GM12878 (cell line): ENCODE results near the gene PDIA5. TPM values are rescaled to one million over a fixed set of nuclear protein-coding genes. Genes with fewer than 3 reads are reported as not detected.

Experiments
- ATAC-seq: fragments of 200-7000 bp; cut with Tn5 transposase; 3 replicates; pipeline ENCODE4 v1.9.1; 2020; ENCODE audit warnings: mild to moderate bottlenecking, moderate library complexity
- BruUV-seq: library from RNA; stranded (reverse); fragments of 400-500 nt; replicated peaks from 2 replicates; lab custom pipeline; 2021; lab: Mats Ljungman, UMichigan
- CTCF ChIA-PET: fragments of 300-600 bp; sonication (Branson Sonifier 250); formaldehyde crosslinking; extraction: SDS; loops from one replicate; lab custom pipeline; 2021; ENCODE audit warnings: inconsistent platforms; lab: Yijun Ruan, JAX
- POLR2A ChIA-PET: fragments of 350-600 bp; formaldehyde crosslinking; extraction: SDS; loops from one replicate; lab custom pipeline; 2021; ENCODE audit warnings: inconsistent platforms; lab: Charles Lee
- RAD21 ChIA-PET: fragments of 300-600 bp; sonication (Branson Sonifier 250); formaldehyde crosslinking; loops from one replicate; lab custom pipeline; 2023; ENCODE audit warnings: antibody characterized with exemption; ENCODE audit not compliant: unreplicated experiment; lab: Charles Lee
- SMC1A ChIA-PET: fragments of 300-600 bp; sonication (Branson Sonifier 250); formaldehyde crosslinking; loops from one replicate; lab custom pipeline; 2023; ENCODE audit not compliant: unreplicated experiment, uncharacterized antibody; lab: Charles Lee
- DNase-seq: peaks from one replicate; pipeline ENCODE4 v3.0.0-alpha.2; 2011; ENCODE audit warnings: low read depth, low spot score
- FAIRE-seq: peaks from 3 replicates; lab custom pipeline; 2011; peaks lifted over from hg19 to GRCh38; lab: Jason Lieb, UNC
- H2AFZ ChIP-seq: 2 replicates; pipeline ENCODE4 v1.6.0; 2011; ENCODE audit warnings: low read depth, low read length, control low read depth; ENCODE audit not compliant: control insufficient read depth
- H3K27ac ChIP-seq: 2 replicates; pipeline ENCODE4 v1.5.1; 2011; ENCODE audit warnings: control low read depth; ENCODE audit not compliant: control insufficient read depth, insufficient read depth
- H3K27me3 ChIP-seq, 2 experiments: replicated peaks in 1 of 2; 2 replicates each; pipeline versions ENCODE4 v1.6.0 to v1.6.1; 2011; ENCODE audit warnings: low read length in 1 of 2; ENCODE audit not compliant: control insufficient read depth in 2 of 2, insufficient read depth in 2 of 2
- H3K36me3 ChIP-seq, 2 experiments: 2 replicates each; pipeline ENCODE4 v1.5.1; 2011; ENCODE audit warnings: low read length in 1 of 2; ENCODE audit not compliant: control insufficient read depth in 2 of 2, insufficient read depth in 2 of 2
- H3K4me1 ChIP-seq: 2 replicates; pipeline ENCODE4 v1.6.1; 2011; ENCODE audit warnings: mild to moderate bottlenecking, low read length, moderate library complexity, mixed read lengths; ENCODE audit not compliant: control insufficient read depth, insufficient read depth
- H3K4me2 ChIP-seq: 2 replicates; pipeline ENCODE4 v1.6.0; 2011; ENCODE audit warnings: control low read depth; ENCODE audit not compliant: control insufficient read depth, insufficient read depth
- H3K4me3 ChIP-seq: fragments of 200-600 bp; sonication (generic); 2 replicates; pipeline ENCODE4 v1.5.1; 2016
- H3K79me2 ChIP-seq: 2 replicates; pipeline ENCODE4 v1.6.0; 2011; ENCODE audit warnings: low read length; ENCODE audit not compliant: control insufficient read depth, insufficient read depth
- H3K9ac ChIP-seq: 2 replicates; pipeline ENCODE4 v1.8.0; 2011; ENCODE audit warnings: low read length, control low read depth, mixed read lengths; ENCODE audit not compliant: control insufficient read depth, insufficient read depth
- H3K9me3 ChIP-seq: replicated peaks from 3 replicates; pipeline ENCODE4 v1.5.1; 2011; ENCODE audit warnings: mild to moderate bottlenecking, low read length; ENCODE audit not compliant: control insufficient read depth, insufficient read depth
- H4K20me1 ChIP-seq: 2 replicates; pipeline ENCODE4 v1.6.0; 2011; ENCODE audit not compliant: control insufficient read depth, insufficient read depth
- ATF3 ChIP-seq: IDR thresholded peaks from 2 replicates; pipeline ENCODE4 v1.6.1; 2011; ENCODE audit warnings: low read depth, mild to moderate bottlenecking, low read length, moderate library complexity, borderline replicate concordance; ENCODE audit errors: extremely low read depth
- ATF7 ChIP-seq: fragments of 450-650 bp; IDR thresholded peaks from 2 replicates; pipeline ENCODE4 v1.6.1; 2016; ENCODE audit warnings: low read depth, mild to moderate bottlenecking
- E2F4 ChIP-seq: IDR thresholded peaks from 2 replicates; pipeline ENCODE4 v1.6.1; 2012; ENCODE audit warnings: low read depth, low read length, improper control_type of control experiment
- E4F1 ChIP-seq: fragments of 450-650 bp; IDR thresholded peaks from 2 replicates; pipeline ENCODE4 v1.6.1; 2018; ENCODE audit warnings: borderline replicate concordance, mild to moderate bottlenecking; ENCODE audit not compliant: partially characterized antibody
- ETV6 ChIP-seq, 2 experiments: fragments of 450-650 bp in 1 of 2; IDR thresholded peaks in 1 of 2; conservative IDR thresholded peaks in 1 of 2; 2 replicates each; pipeline ENCODE4 v1.6.1; 2014; ENCODE audit warnings: antibody characterized with exemption in 1 of 2, borderline replicate concordance in 1 of 2, low read depth in 1 of 2, mild to moderate bottlenecking in 1 of 2, moderate library complexity in 1 of 2
- HDAC2 ChIP-seq: fragments of 200-600 bp; sonication (generic); IDR thresholded peaks from 2 replicates; pipeline ENCODE4 v1.6.1; 2017
- KLF5 ChIP-seq: fragments of 450-650 bp; IDR thresholded peaks from 2 replicates; pipeline ENCODE4 v1.6.1; 2014; ENCODE audit warnings: mild to moderate bottlenecking; ENCODE audit not compliant: partially characterized antibody
- SREBF1 ChIP-seq: IDR thresholded peaks from 2 replicates; pipeline ENCODE4 v1.6.1; 2012; ENCODE audit warnings: mild to moderate bottlenecking, low read length
- TCF7 ChIP-seq: IDR thresholded peaks from 2 replicates; pipeline ENCODE4 v1.6.1; 2014; ENCODE audit warnings: antibody characterized with exemption, borderline replicate concordance
- USF1 ChIP-seq: IDR thresholded peaks from 2 replicates; pipeline ENCODE4 v1.6.1; 2011; ENCODE audit warnings: borderline replicate concordance, low read depth, mild to moderate bottlenecking, moderate library complexity, mixed read lengths, low read length; ENCODE audit not compliant: insufficient read depth; ENCODE audit errors: extremely low read length
- YBX1 ChIP-seq: fragments of 450-650 bp; IDR thresholded peaks from 2 replicates; pipeline ENCODE4 v1.6.1; 2016; ENCODE audit warnings: antibody characterized with exemption
- ZSCAN29 ChIP-seq: fragments of 450-650 bp; IDR thresholded peaks from 2 replicates; pipeline ENCODE4 v1.6.1; 2017; ENCODE audit warnings: mild to moderate bottlenecking, moderate library complexity
- WGBS: methylation state at CpG from one replicate; pipeline ENCODE4 v1.1.6; 2016; ENCODE audit warnings: low lambda C conversion rate; ENCODE audit not compliant: insufficient replicate concordance, insufficient coverage; ENCODE audit errors: missing lambda C conversion rate; 5-methylcytosine and 5-hydroxymethylcytosine counted together
- in situ Hi-C: fragments of 300-500 bp; cut with MboI; formaldehyde crosslinking; loops from 9 replicates; pipeline ENCODE4 v1.14.3; 2018; ENCODE audit warnings: mixed read lengths
- intact Hi-C: fragments of 100-400 bp; cut with micrococcal nuclease; formaldehyde crosslinking; loops from one replicate; pipeline ENCODE4 v1.14.2; 2022; ENCODE audit not compliant: unreplicated experiment
- polyA plus RNA-seq, 11 experiments: library from polyadenylated mRNA; depleted of rRNA in 4 of 11; unstranded in 6 of 11; stranded (reverse) in 5 of 11; fragments of >200 nt; fragmentation: Nextera tagmentation in 4 of 11; fragmentation: Illumina TruSeq in 1 of 11; extraction: Ambion mirVana in 4 of 11; extraction: Trizol in 1 of 11; gene quantifications; 1 replicate in 1 of 11; 2 replicates in 10 of 11; pipeline versions ENCODE4 v1.2.1 to v1.2.3, GENCODE V29; 2011 to 2016; ENCODE audit warnings: inconsistent platforms in 2 of 11, missing spikeins in 2 of 11, low read depth in 1 of 11
- total RNA-seq, 4 experiments: library from RNA; depleted of rRNA in 3 of 4; stranded (reverse); fragments of >200 nt in 3 of 4; fragmentation: Illumina TruSeq in 1 of 4; extraction: Trizol in 1 of 4; gene quantifications; 2 replicates each; pipeline versions ENCODE4 v1.2.1 to v1.2.3, GENCODE V29; 2013 to 2021

PDIA5 gene
- total and polyA plus RNA-seq, 10 of the 15 experiments (the other 5 are each of a cell fraction or from before 2014, with no cell fraction given) = 4.1 to 24.8 (median 19.2) TPM

- DNase-seq (no peak), ATAC-seq (no peak), FAIRE-seq (no peak)
- 100% methylated on average over 2 of the region's 2 CpGs for WGBS
- Histone ChIP-seq H3K4me2 (no peak overlapping the region), H3K79me2 (peaks cover 17% of the 10 kb centered on the region), H3K27me3 (no peaks in the 10 kb centered on the region), H3K36me3 (peaks cover 6 to 9% of the 10 kb centered on the region in 2 experiments; a peak in 3 of 4 replicates), H4K20me1 (no peaks in the 10 kb centered on the region; the same call in 1 of the 2 replicates), H3K4me3 (no peak overlapping the region), H3K9ac (no peak overlapping the region), H3K4me1 (peaks cover 4% of the 10 kb centered on the region), H2AFZ (no peak overlapping the region), H3K27ac (no peak overlapping the region), H3K9me3 (no peaks in the 10 kb centered on the region)
- ChIA-PET CTCF (interaction anchor here (0.6 kb wide), 1 partner anchor 11 kb away, joined by 3 read pairs; no protein-coding TSS in a partner anchor), RAD21 (no interaction called here), SMC1A (no interaction called here), POLR2A (no interaction called here)
- BruUV-seq = no TSS peak
- intact Hi-C loops (no loop called here), in situ Hi-C loops (no loop called here)
- no peak for TF ChIP-seq ZSCAN29
- no peak for TF ChIP-seq ATF7
- no peak for TF ChIP-seq SREBF1
- no peak for TF ChIP-seq YBX1
- TF ChIP-seq KLF5 = no peak
- TF ChIP-seq E2F4 = no peak
- no peak for TF ChIP-seq TCF7
- TF ChIP-seq ETV6 (conservative IDR thresholded peaks at IDR 0.05 in 1 of 2, IDR thresholded peaks at IDR 0.05 in 1 of 2; ENCODE audit: borderline replicate concordance in 1 of 2, low read depth in 1 of 2) = no peak
- TF ChIP-seq E4F1 = no peak
- TF ChIP-seq HDAC2 = no peak
- no peak for TF ChIP-seq USF1
- TF ChIP-seq ATF3 = no peak
Observed at GRCh38 chr3:123088387-123088786, 21.6 kb downstream of the PDIA5 start.
